Heart right ventricle (tissue), 16 donors: ENCODE data around the gene STARD8. TPM values are rescaled to one million over a fixed set of nuclear protein-coding genes. Genes with fewer than 3 reads are reported as not detected.
A peak's percentile ranks its signal among the peaks of the same experiment; 100 is the strongest.

Experiments
- ATAC-seq, 8 donors: fragments of 200-7000 bp; cut with Tn5 transposase; one replicate each; pipeline ENCODE4 v1.9.1; 2020; ENCODE audit warnings: mild to moderate bottlenecking in 8 of 8, moderate library complexity in 8 of 8, moderate number of reproducible peaks in 1 of 8
- DNase-seq, 2 donors: peaks; one replicate each; pipeline ENCODE4 v3.0.0-alpha.2; 2020
- H3K27ac ChIP-seq, 10 donors: fragments of 200-600 bp; sonication (generic) in 2 of 10; one replicate each; pipeline versions ENCODE4 v1.5.0 to v1.8.0; 2020 to 2022; ENCODE audit warnings: mild to moderate bottlenecking in 3 of 10
- H3K27me3 ChIP-seq, 7 donors: fragments of 200-600 bp; one replicate each; pipeline ENCODE4 v1.8.0; 2021 to 2022; ENCODE audit warnings: mild to moderate bottlenecking in 2 of 7
- H3K36me3 ChIP-seq, 9 donors: fragments of 200-600 bp; sonication (generic) in 1 of 9; one replicate each; pipeline versions ENCODE4 v1.5.0 to v1.8.0; 2020 to 2022; ENCODE audit warnings: mild to moderate bottlenecking in 2 of 9
- H3K4me1 ChIP-seq, 9 donors: fragments of 200-600 bp; sonication (generic) in 1 of 9; one replicate each; pipeline versions ENCODE4 v1.5.0 to v1.8.0; 2020 to 2022; ENCODE audit warnings: mild to moderate bottlenecking in 4 of 9
- H3K4me3 ChIP-seq, 10 donors: fragments of 200-600 bp; sonication (generic) in 2 of 10; one replicate each; pipeline versions ENCODE4 v1.5.0 to v1.8.0; 2020 to 2022; ENCODE audit warnings: mild to moderate bottlenecking in 7 of 10, moderate library complexity in 2 of 10
- H3K9me3 ChIP-seq, 11 donors: fragments of 200-600 bp in 10 of 11; sonication (generic) in 2 of 11; one replicate each; pipeline versions ENCODE4 v1.5.0 to v1.8.0; 2013 to 2022; ENCODE audit warnings: mild to moderate bottlenecking in 2 of 11, control low read depth in 1 of 11, moderate library complexity in 1 of 11
- CTCF ChIP-seq, 9 donors: fragments of 200-600 bp; sonication (generic) in 2 of 9; IDR thresholded peaks; one replicate each; pipeline versions ENCODE4 v1.5.0 to v1.8.0; 2021 to 2022; ENCODE audit warnings: antibody characterized with exemption in 9 of 9, mild to moderate bottlenecking in 5 of 9, moderate library complexity in 1 of 9
- WGBS, 2 donors: extraction: QIAGEN DNeasy Blood & Tissue Kit; methylation state at CpG; one replicate each; pipeline ENCODE4 v1.1.7; 2013; ENCODE audit warnings: inconsistent platforms in 1 of 2; 5-methylcytosine and 5-hydroxymethylcytosine counted together
- intact Hi-C, 10 donors: fragments of 100-400 bp; cut with DNase I; formaldehyde crosslinking; loops; one replicate each; pipeline versions ENCODE4 v1.11.1 to v1.14.2; 2022
- polyA plus RNA-seq, 2 donors: library from polyadenylated mRNA; stranded (reverse); fragments of 200-250 nt; gene quantifications; one replicate each; pipeline ENCODE4 v1.2.3, GENCODE V29; 2013
- total RNA-seq, 10 donors: library from RNA; stranded (reverse); fragmentation: NEBNext Ultra II Directional in 3 of 10; extraction: Animal tissue kit (Norgen Biotek cat#: 25700) in 3 of 10; gene quantifications; one replicate each; pipeline versions ENCODE4 v1.2.1 to v1.2.4, GENCODE V29; 2021 to 2023
- donor health status: Arrhythmogenic right ventricular cardiomyopathy.
- donor health status: ischemic (EF 13 %, LVEDD 7.1; RV severe dilation, severe dysfunction).
- donor health status: healthy with polysubstance abuse.
- donor health status: DM: no; HTN: yes; CAD: no.
- donor health status: DM: no; HTN: no; CAD: no.
- donor health status: ischemic (EF 25% LVEDD 6.9; RV normal size, moderate dysfunction).
- donor health status: ischemic (EF 25% LVEDD 5.7; RV mildly dilated, moderate dysfunction).
- donor health status: healthy.
- donor health status: DM: yes; HTN: yes; CAD: no.
- donor health status: Ischemic cardiomyopathy.
- donor health status: ischemic (EF 35%, LVEDD 5.7; RV mildly dilated, moderate dysfunction).
- donor health status: nonischemic (EF 11% LVEDD 7.7; RV severe dilation, severe dysfunction).
- donor health status: DM: yes; HTN: yes; CAD: no.
- donor health status: PGD.
- donor health status: ischemic (EF 29% LVEDD 5.4; RV normal size, mild dysfunction).
- donor health status: nonischemic (EF 23%, LVEDD 6.1; RV moderate dilation, normal function).

Gene STARD8
- total and polyA plus RNA-seq, 12 donors: 4.7 to 11.7 (median 7.6) TPM

DNA sequence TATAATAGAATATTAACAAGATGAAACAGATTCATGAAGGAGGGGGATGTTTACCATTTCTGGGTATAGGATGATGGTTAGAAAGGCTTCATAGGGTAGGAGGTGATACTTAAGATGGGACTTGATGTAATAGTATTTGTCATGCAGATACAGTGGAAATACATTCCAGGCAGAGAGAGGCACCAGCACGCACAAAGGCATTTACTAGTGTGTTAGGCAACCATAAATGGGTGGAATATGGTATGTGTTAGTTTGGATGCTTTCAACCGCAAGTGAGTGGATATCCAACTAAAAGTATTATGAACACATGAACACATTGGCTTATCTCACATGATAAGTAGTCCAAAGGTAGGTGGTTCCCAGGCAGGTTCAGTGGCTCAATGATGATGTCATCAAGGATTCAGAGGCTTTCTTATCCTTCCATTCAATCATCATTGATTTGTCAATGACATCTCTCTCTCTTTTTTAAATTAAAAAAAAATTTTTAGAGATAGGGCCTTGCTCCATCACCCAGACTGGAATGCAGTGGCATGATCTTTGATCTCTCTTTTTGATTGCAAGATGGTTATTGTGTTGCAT lies 12.7 kb upstream of the STARD8 start:
- intact Hi-C loops: no loop called here

DNA sequence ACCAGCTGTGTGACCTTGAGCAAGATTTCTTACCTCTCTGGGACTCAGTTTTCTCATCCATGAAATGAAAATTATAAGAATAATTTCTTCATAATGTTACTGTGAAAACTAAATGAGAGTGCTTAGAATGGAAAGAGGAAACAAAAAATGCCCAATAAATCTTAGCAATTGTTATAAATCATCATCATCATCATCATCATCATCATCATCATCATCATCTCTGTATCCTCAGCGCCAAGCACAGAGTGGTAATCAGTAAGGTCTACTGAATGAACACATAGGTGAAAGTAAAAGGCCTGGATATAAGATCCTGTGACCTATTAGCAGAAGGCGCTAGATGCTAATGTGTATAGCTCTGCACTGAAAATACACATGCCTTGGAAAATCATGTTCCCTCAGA lies 6.8 kb upstream of the STARD8 start:
- no peak overlapping the region for H3K4me3 ChIP-seq
- ATAC-seq: no peak
- H3K4me1 ChIP-seq: no peaks in the 10 kb centered on the region
- H3K27me3 ChIP-seq: peaks cover 0 to 17% (median 0%) of the 10 kb centered on the region in 7 donors
- no peak for DNase-seq
- H3K9me3 ChIP-seq: no peaks in the 10 kb centered on the region
- H3K36me3 ChIP-seq: no peaks in the 10 kb centered on the region
- intact Hi-C loops: no loop called here
- no peak overlapping the region for H3K27ac ChIP-seq
- TF ChIP-seq CTCF (IDR thresholded peaks at IDR 0.05): no peak
- 92 to 96% methylated on average over 2 of the region's 2 CpGs for WGBS, 2 donors

More for the DNA sequence above, 12.7 kb upstream of the STARD8 start:
- no peaks in the 10 kb centered on the region for H3K36me3 ChIP-seq
- no peak for TF ChIP-seq CTCF (IDR thresholded peaks at IDR 0.05)
- WGBS, 2 donors: 96 to 98% methylated on average over 2 of the region's 2 CpGs
- H3K4me1 ChIP-seq: no peaks in the 10 kb centered on the region
- no peak overlapping the region for H3K27ac ChIP-seq
- H3K9me3 ChIP-seq: no peaks in the 10 kb centered on the region
- no peak for DNase-seq
- no peak for ATAC-seq
- no peak overlapping the region for H3K4me3 ChIP-seq
- H3K27me3 ChIP-seq: peaks cover 0 to 19% (median 0%) of the 10 kb centered on the region in 7 donors

- H3K4me3 ChIP-seq: no peak overlapping the region
- H3K4me1 ChIP-seq: peaks cover 0 to 9% (median 0%) of the 10 kb centered on the region in 9 donors
- TF ChIP-seq CTCF (IDR thresholded peaks at IDR 0.05): no peak
- H3K27me3 ChIP-seq: peaks cover 0 to 37% (median 0%) of the 10 kb centered on the region in 7 donors
- 88 to 90% methylated on average over 2 of the region's 2 CpGs for WGBS, 2 donors
- no peak overlapping the region for H3K27ac ChIP-seq
- intact Hi-C loops: no loop called here
- no peak for ATAC-seq
- DNase-seq: no peak
- no peaks in the 10 kb centered on the region for H3K36me3 ChIP-seq
- no peaks in the 10 kb centered on the region for H3K9me3 ChIP-seq
These were observed 2.6 kb upstream of the STARD8 start for GRCh38 chrX:68644861-68645260.

GRCh38 chrX:68646421-68646820 lies 1.0 kb upstream of the STARD8 start:
- intact Hi-C loops: no loop called here

More at GRCh38 chrX:68646421-68646820, 1.0 kb upstream of the STARD8 start:
- H3K4me1 ChIP-seq: peaks cover 0 to 9% (median 0%) of the 10 kb centered on the region in 9 donors
- DNase-seq (peak; percentile 27 to 48), ATAC-seq (peak in 5 of 8 donors; percentile 6 to 68 (median 28))
- H3K27me3 ChIP-seq: peaks cover 0 to 36% (median 0%) of the 10 kb centered on the region in 7 donors
- 73 to 100% methylated on average over 1 of the region's 1 CpG for WGBS, 2 donors
- no peaks in the 10 kb centered on the region for H3K9me3 ChIP-seq
- H3K36me3 ChIP-seq: no peaks in the 10 kb centered on the region
- H3K27ac ChIP-seq: no peak overlapping the region
- no peak for TF ChIP-seq CTCF (IDR thresholded peaks at IDR 0.05)
- peak overlapping the region in 1 of 10 donors; percentile 50 for H3K4me3 ChIP-seq
